Smooth muscle cell (in vitro differentiated cells): ENCODE measurements around the gene TXNRD2. TPM values are rescaled to one million over a fixed set of nuclear protein-coding genes. Genes with fewer than 3 reads are reported as not detected.
A peak's percentile ranks its signal among the peaks of the same experiment; 100 is the strongest.
"Not testable (repeated sequence)": the region's sequence is repeated elsewhere in the genome, so short reads cannot be mapped to it uniquely, and the experiment has no call there.

ENCODE experiments used
- DNase-seq: peaks from one replicate; lab custom pipeline; 2025; ENCODE audit not compliant: unreplicated experiment; lab: John Stamatoyannopoulos, UW
- H2AFZ ChIP-seq: fragments of 200-600 bp; sonication (generic); 2 replicates; pipeline ENCODE4 v1.6.0; 2016; ENCODE audit warnings: antibody characterized with exemption, low read depth, mild to moderate bottlenecking
- H3F3A ChIP-seq: fragments of 200-600 bp; sonication (generic); 2 replicates; pipeline ENCODE4 v1.6.0; 2017; ENCODE audit warnings: antibody characterized with exemption, low read depth
- H3K27ac ChIP-seq: fragments of 200-600 bp; sonication (generic); 2 replicates; pipeline ENCODE4 v1.5.1; 2016; ENCODE audit warnings: low read depth, mild to moderate bottlenecking
- H3K27me3 ChIP-seq: fragments of 200-600 bp; sonication (generic); 2 replicates; pipeline ENCODE4 v1.6.1; 2016; ENCODE audit warnings: low read depth, mild to moderate bottlenecking
- H3K36me3 ChIP-seq: fragments of 200-600 bp; sonication (generic); 2 replicates; pipeline ENCODE4 v1.5.1; 2016; ENCODE audit warnings: low read depth
- H3K4me1 ChIP-seq: fragments of 200-600 bp; sonication (generic); 2 replicates; pipeline ENCODE4 v1.5.1; 2016; ENCODE audit warnings: low read depth
- H3K4me2 ChIP-seq: fragments of 200-600 bp; sonication (generic); 2 replicates; pipeline ENCODE4 v1.6.0; 2016; ENCODE audit warnings: mild to moderate bottlenecking
- H3K4me3 ChIP-seq: fragments of 200-600 bp; sonication (generic); 2 replicates; pipeline ENCODE4 v1.5.1; 2016; ENCODE audit warnings: mild to moderate bottlenecking
- H3K79me2 ChIP-seq: fragments of 200-600 bp; sonication (generic); 2 replicates; pipeline ENCODE4 v1.6.0; 2016; ENCODE audit warnings: low read depth, mild to moderate bottlenecking
- H3K9ac ChIP-seq: fragments of 200-600 bp; sonication (generic); 2 replicates; pipeline ENCODE4 v1.6.0; 2016; ENCODE audit warnings: low read depth
- H3K9me3 ChIP-seq: fragments of 200-600 bp; sonication (generic); replicated peaks from 2 replicates; pipeline ENCODE4 v1.5.1; 2016; ENCODE audit warnings: low read depth
- H4K20me1 ChIP-seq: fragments of 200-600 bp; sonication (generic); 2 replicates; pipeline ENCODE4 v1.6.0; 2016; ENCODE audit warnings: low read depth
- WGBS: methylation state at CpG from one replicate; pipeline ENCODE4 v1.1.7; 2016; ENCODE audit warnings: low lambda C conversion rate; 5-methylcytosine and 5-hydroxymethylcytosine counted together
- polyA plus RNA-seq: library from polyadenylated mRNA; unstranded; fragments of >200 nt; fragmentation: Nextera tagmentation; extraction: Ambion mirVana; gene quantifications from 2 replicates; pipeline ENCODE4 v1.2.1, GENCODE V29; 2016
- total RNA-seq: library from RNA; depleted of rRNA; stranded (reverse); fragments of >200 nt; gene quantifications from 2 replicates; pipeline ENCODE4 v1.2.3, GENCODE V29; 2014
- TF ChIP-seq, protein P1 (sequence below): fragments of 200-600 bp; sonication (generic); IDR thresholded peaks from 2 replicates; pipeline ENCODE4 v1.5.1; 2017; ENCODE audit warnings: borderline replicate concordance, mild to moderate bottlenecking, antibody characterized with exemption; ENCODE audit not compliant: insufficient read depth, poor library complexity, severe bottlenecking

TXNRD2 gene
- total and polyA plus RNA-seq, 2 experiments from 2014 or later, result 3.2 TPM; not detected in 1

DNA sequence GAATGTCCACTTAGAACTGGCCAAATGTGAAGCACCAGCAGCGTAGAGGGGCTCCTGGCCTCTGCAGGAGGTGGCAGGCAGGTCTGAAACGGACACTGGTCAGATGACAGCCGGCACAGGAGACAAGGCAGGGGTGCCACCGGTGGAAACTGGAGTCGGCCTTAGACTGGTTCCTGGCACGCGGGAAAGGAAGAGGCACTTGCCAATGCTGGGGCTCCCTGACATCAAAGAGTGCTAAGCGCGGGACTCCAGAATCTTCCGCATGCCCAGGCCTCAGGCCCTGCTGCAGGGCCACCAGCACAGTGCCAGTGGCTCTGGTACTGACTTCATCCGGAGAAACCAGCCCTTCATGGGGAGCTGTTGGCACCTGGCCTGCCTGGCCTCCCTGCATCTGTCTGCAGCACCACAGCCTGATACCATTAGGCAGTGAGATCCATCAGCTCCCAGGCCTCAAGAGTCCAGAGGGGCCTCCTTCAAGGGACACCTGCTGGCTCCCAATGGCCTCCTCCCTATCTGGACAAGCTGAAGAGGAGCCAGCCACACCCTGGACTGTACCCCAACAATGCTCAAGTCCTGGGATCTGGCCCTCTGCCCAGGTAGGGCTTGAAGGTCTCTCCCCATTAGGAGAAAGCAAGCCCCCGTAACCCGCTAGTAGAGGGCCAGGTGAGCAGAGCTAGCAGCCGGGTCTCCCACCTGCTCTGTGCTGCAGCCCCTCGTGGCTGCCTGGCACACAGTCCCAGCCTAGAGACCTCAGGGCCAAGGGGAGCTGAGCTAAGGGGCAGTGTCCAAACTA lies 57.3 kb downstream of the TXNRD2 start:
- Histone ChIP-seq H3K4me3 (no peak overlapping the region), H3K9me3 (no peaks in the 10 kb centered on the region), H4K20me1 (no peaks in the 10 kb centered on the region), H3K36me3 (no peaks in the 10 kb centered on the region), H3K27ac (no peak overlapping the region), H3F3A (peaks cover 7% of the 10 kb centered on the region), H3K9ac (no peak overlapping the region), H3K4me1 (peaks cover 17% of the 10 kb centered on the region), H3K79me2 (no peaks in the 10 kb centered on the region), H3K27me3 (no peaks in the 10 kb centered on the region), H3K4me2 (no peak overlapping the region), H2AFZ (no peak overlapping the region)
- TF ChIP-seq, protein P1, sequence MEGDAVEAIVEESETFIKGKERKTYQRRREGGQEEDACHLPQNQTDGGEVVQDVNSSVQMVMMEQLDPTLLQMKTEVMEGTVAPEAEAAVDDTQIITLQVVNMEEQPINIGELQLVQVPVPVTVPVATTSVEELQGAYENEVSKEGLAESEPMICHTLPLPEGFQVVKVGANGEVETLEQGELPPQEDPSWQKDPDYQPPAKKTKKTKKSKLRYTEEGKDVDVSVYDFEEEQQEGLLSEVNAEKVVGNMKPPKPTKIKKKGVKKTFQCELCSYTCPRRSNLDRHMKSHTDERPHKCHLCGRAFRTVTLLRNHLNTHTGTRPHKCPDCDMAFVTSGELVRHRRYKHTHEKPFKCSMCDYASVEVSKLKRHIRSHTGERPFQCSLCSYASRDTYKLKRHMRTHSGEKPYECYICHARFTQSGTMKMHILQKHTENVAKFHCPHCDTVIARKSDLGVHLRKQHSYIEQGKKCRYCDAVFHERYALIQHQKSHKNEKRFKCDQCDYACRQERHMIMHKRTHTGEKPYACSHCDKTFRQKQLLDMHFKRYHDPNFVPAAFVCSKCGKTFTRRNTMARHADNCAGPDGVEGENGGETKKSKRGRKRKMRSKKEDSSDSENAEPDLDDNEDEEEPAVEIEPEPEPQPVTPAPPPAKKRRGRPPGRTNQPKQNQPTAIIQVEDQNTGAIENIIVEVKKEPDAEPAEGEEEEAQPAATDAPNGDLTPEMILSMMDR, result no peak
- no peak for DNase-seq
- 97% methylated on average over 15 of the region's 15 CpGs for WGBS

DNA sequence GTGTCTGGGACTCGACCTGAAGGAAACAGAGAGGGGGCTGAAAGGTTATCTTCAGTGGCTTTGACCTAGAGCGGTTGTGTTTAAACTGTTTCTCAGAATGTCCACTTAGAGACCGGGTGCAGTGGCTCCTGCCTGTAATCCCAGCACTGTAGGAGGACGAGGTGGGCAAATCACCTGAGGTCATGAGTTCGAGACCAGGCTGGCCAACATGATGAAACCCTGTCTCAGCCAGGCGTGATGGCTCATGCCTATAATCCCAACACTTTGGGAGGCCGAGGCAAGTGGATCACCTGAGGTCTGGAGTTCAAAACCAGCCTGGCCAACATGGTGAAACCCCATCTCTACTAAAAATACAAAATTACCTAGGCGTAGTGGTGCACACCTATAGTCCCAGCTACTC lies 58.2 kb downstream of the TXNRD2 start:
- H4K20me1 ChIP-seq, H2AFZ ChIP-seq, H3K9ac ChIP-seq, H3K36me3 ChIP-seq, H3K27me3 ChIP-seq, H3K9me3 ChIP-seq, H3K4me2 ChIP-seq, H3K79me2 ChIP-seq, H3K27ac ChIP-seq, H3K4me3 ChIP-seq, DNase-seq, H3F3A ChIP-seq: not testable (repeated sequence)
- 91% methylated on average over 8 of the region's 8 CpGs for WGBS
- H3K4me1 ChIP-seq, result peaks cover 17% of the 10 kb centered on the region

DNA sequence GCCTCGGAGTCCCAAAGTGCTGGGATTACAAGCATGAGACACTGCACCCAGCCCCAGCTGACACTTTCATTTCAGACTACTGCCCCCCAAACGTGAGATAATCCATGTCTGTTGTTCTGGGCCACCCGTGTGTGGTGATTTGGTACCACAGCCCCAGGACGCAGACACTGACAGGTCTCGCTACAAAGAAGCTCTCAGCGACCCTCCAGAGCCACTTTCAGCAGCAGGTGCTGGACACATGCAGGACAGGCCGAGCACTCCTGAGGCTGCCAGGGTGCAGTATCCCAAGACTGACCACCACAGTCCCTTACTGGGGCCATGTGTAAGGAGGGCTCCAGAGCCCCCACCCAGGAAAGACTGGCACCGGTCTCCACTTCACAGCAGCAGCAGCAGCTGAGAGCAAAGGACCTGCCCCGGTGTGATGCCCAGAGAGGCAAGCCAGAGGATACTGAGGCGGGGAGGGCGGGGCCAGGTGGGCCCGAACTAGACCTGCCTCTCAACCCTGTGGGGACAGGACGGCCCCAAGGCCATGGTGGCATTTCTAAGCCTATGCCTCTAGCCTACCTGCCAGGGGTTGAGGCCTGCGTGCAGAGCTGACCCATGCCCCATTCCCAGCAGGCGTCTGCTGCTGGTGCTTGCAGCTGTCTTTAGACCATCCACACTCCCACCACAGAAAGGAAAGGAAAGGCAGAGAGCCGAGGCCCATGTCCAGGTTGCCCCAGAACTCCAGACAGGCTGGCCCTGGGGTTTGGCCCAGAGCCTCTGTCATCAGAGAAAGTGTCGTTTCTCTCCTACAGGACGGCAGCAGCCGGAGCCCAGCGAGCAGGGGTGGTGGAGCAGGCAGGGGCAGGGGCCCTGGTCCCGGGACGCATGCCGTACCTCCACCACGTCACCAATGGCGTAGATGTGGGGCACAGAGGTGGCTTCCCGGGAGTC lies 58.9 kb downstream of the TXNRD2 start:
- Histone ChIP-seq H3K27me3 (no peaks in the 10 kb centered on the region), H3K27ac (peak overlapping the region; percentile 64), H3K4me2 (no peak overlapping the region), H2AFZ (no peak overlapping the region), H3K9ac (no peak overlapping the region), H4K20me1 (no peaks in the 10 kb centered on the region), H3F3A (peaks cover 7% of the 10 kb centered on the region), H3K79me2 (no peaks in the 10 kb centered on the region), H3K4me3 (no peak overlapping the region), H3K36me3 (no peaks in the 10 kb centered on the region), H3K4me1 (peaks cover 17% of the 10 kb centered on the region), H3K9me3 (no peaks in the 10 kb centered on the region)
- no peak for DNase-seq
- TF ChIP-seq, protein P1, result no peak
- 88% methylated on average over 26 of the region's 26 CpGs for WGBS

- WGBS, result 21% methylated on average over 27 of the region's 27 CpGs
- H3K36me3 ChIP-seq, result no peaks in the 10 kb centered on the region
- TF ChIP-seq, protein P1, result no peak
- peak overlapping the region; percentile 80 for H3K4me2 ChIP-seq
- peak overlapping the region; percentile 64 for H3K27ac ChIP-seq
- DNase-seq, result no peak
- peaks cover 7% of the 10 kb centered on the region for H3F3A ChIP-seq
- no peaks in the 10 kb centered on the region for H3K79me2 ChIP-seq
- H3K9me3 ChIP-seq, result no peaks in the 10 kb centered on the region
- peak overlapping the region; percentile 50 for H3K9ac ChIP-seq
- H4K20me1 ChIP-seq, result no peaks in the 10 kb centered on the region
- H2AFZ ChIP-seq, result no peak overlapping the region
- H3K27me3 ChIP-seq, result no peaks in the 10 kb centered on the region
- no peak overlapping the region for H3K4me3 ChIP-seq
- H3K4me1 ChIP-seq, result peaks cover 17% of the 10 kb centered on the region
These were observed 60.6 kb downstream of the TXNRD2 start for GRCh38 chr22:19880786-19881569.
